ENCODE results near the gene NHS.

The NHS gene

DNA sequence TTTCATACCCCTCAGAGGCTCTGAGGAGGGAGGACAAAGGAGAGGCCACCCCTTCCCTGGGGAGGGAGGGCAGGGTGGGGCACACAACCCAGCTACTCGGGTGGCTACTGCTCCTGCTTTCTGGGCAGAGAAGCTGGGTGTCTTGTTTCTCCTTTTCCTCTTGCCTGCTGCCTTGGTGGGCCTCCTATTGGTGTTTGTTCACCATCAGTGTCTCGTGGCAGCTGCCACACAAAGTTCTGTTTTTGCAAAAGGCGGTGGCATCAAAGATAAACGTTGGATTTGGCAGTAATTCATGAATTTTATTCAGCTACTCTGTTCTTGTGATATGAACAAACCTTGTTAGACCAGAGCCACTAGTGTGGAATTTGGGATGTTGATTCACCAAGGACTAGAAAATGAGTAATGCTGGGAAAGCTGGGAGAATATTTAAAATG is 209.3 kb downstream of the NHS start:
- TF ChIP-seq, protein P1, sequence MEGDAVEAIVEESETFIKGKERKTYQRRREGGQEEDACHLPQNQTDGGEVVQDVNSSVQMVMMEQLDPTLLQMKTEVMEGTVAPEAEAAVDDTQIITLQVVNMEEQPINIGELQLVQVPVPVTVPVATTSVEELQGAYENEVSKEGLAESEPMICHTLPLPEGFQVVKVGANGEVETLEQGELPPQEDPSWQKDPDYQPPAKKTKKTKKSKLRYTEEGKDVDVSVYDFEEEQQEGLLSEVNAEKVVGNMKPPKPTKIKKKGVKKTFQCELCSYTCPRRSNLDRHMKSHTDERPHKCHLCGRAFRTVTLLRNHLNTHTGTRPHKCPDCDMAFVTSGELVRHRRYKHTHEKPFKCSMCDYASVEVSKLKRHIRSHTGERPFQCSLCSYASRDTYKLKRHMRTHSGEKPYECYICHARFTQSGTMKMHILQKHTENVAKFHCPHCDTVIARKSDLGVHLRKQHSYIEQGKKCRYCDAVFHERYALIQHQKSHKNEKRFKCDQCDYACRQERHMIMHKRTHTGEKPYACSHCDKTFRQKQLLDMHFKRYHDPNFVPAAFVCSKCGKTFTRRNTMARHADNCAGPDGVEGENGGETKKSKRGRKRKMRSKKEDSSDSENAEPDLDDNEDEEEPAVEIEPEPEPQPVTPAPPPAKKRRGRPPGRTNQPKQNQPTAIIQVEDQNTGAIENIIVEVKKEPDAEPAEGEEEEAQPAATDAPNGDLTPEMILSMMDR (IDR thresholded peaks at IDR 0.05; ENCODE audit: low read length): no peak
- TF ChIP-seq EZH2 (IDR thresholded peaks at IDR 0.05; ENCODE audit: borderline replicate concordance, low read length): no peak
- no peak overlapping the region for H3K4me3 ChIP-seq (ENCODE audit: low read depth, low read length, poor library complexity, severe bottlenecking)
- H3K79me2 ChIP-seq (ENCODE audit: insufficient read depth, low read length): no peaks in the 10 kb centered on the region
- no peak overlapping the region for H3K9ac ChIP-seq (ENCODE audit: low read length)
- H3K27ac ChIP-seq (ENCODE audit: low read depth, low read length, poor library complexity, severe bottlenecking): no peak overlapping the region
- H3F3A ChIP-seq (ENCODE audit: insufficient read depth, low read length): no peaks in the 10 kb centered on the region
- H3K9me3 ChIP-seq (ENCODE audit: low read length): no peaks in the 10 kb centered on the region
- no peak overlapping the region for H2AFZ ChIP-seq (ENCODE audit: low read length)
- no peaks in the 10 kb centered on the region for H3K27me3 ChIP-seq (ENCODE audit: insufficient read depth, low read length)
- no peaks in the 10 kb centered on the region for H4K20me1 ChIP-seq (ENCODE audit: insufficient read depth, low read length)
- H3K4me1 ChIP-seq (ENCODE audit: insufficient read depth, low read length, severe bottlenecking): no peaks in the 10 kb centered on the region
- H3K4me2 ChIP-seq (ENCODE audit: low read length): no peak overlapping the region
- no peaks in the 10 kb centered on the region for H3K36me3 ChIP-seq (ENCODE audit: insufficient read depth, low read length)
- no peaks in the 10 kb centered on the region for H3K9me2 ChIP-seq (ENCODE audit: low read depth, low read length)

DNA sequence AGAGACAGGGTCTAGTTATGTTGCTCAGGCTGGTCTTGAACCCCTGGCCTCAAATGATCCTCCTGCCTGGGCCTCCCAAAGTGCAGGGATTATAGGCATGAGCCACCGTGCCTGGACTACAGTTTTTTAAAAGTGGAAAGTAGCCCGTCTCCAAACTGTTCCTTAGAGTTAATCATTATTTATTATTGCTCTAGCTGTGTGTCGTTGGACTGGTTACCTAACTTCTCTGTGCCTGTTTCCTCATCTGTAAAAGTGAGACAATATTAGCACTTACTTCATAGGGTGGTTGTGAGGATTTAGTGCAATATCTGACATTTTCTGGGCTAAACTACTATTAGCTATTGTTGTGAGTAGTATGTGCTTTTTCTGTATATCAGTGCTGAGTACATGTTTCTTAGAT is 210.0 kb downstream of the NHS start:
- Histone ChIP-seq H3K36me3 (ENCODE audit: insufficient read depth, low read length) (no peaks in the 10 kb centered on the region), H3K79me2 (ENCODE audit: insufficient read depth, low read length) (no peaks in the 10 kb centered on the region), H3K27me3 (ENCODE audit: insufficient read depth, low read length) (no peaks in the 10 kb centered on the region), H3F3A (ENCODE audit: insufficient read depth, low read length) (no peaks in the 10 kb centered on the region), H3K9me3 (ENCODE audit: low read length) (no peaks in the 10 kb centered on the region), H4K20me1 (ENCODE audit: insufficient read depth, low read length) (no peaks in the 10 kb centered on the region), H2AFZ (ENCODE audit: low read length) (no peak overlapping the region), H3K27ac (ENCODE audit: low read depth, low read length, poor library complexity, severe bottlenecking) (no peak overlapping the region), H3K9me2 (ENCODE audit: low read depth, low read length) (no peaks in the 10 kb centered on the region), H3K4me2 (ENCODE audit: low read length) (no peak overlapping the region), H3K9ac (ENCODE audit: low read length) (no peak overlapping the region), H3K4me1 (ENCODE audit: insufficient read depth, low read length, severe bottlenecking) (no peaks in the 10 kb centered on the region), H3K4me3 (ENCODE audit: low read depth, low read length, poor library complexity, severe bottlenecking) (no peak overlapping the region)
- no peak for TF ChIP-seq EZH2 (IDR thresholded peaks at IDR 0.05; ENCODE audit: borderline replicate concordance, low read length)
- TF ChIP-seq, protein P1 (IDR thresholded peaks at IDR 0.05; ENCODE audit: low read length): no peak

DNA sequence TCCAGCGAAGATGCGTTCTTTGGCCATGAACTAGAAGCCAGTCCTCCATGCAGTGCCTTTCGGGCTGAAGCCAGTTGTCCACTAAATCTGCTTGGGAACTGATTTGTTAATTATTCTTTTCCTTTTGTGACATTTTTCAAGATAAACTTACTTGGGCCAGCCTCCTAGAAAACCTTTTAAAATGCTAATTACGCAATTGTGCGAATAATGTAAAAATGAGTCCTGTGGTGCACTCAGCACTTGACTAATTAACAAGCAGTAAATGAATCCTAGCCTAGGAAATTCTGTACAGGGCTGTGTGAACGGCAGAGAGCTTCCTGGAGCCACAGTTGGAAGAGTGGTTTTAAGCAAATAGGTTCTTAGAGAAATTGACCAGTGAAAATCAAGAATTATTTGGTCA is 212.4 kb downstream of the NHS start:
- Histone ChIP-seq H3K9ac (ENCODE audit: low read length) (no peak overlapping the region), H4K20me1 (ENCODE audit: insufficient read depth, low read length) (no peaks in the 10 kb centered on the region), H3K27ac (ENCODE audit: low read depth, low read length, poor library complexity, severe bottlenecking) (no peak overlapping the region), H3K4me3 (ENCODE audit: low read depth, low read length, poor library complexity, severe bottlenecking) (no peak overlapping the region), H3K27me3 (ENCODE audit: insufficient read depth, low read length) (no peaks in the 10 kb centered on the region), H3F3A (ENCODE audit: insufficient read depth, low read length) (no peaks in the 10 kb centered on the region), H3K4me1 (ENCODE audit: insufficient read depth, low read length, severe bottlenecking) (no peaks in the 10 kb centered on the region), H3K9me2 (ENCODE audit: low read depth, low read length) (no peaks in the 10 kb centered on the region), H3K36me3 (ENCODE audit: insufficient read depth, low read length) (no peaks in the 10 kb centered on the region), H2AFZ (ENCODE audit: low read length) (no peak overlapping the region), H3K9me3 (ENCODE audit: low read length) (no peaks in the 10 kb centered on the region), H3K4me2 (ENCODE audit: low read length) (no peak overlapping the region), H3K79me2 (ENCODE audit: insufficient read depth, low read length) (no peaks in the 10 kb centered on the region)
- no peak for TF ChIP-seq EZH2 (IDR thresholded peaks at IDR 0.05; ENCODE audit: borderline replicate concordance, low read length)
- TF ChIP-seq, protein P1 (IDR thresholded peaks at IDR 0.05; ENCODE audit: low read length): no peak

Data from OCI-LY1 (cell line).